Transverse colon (tissue), 4 donors: Measurements from ENCODE around the gene SHMT2. TPM values are rescaled to one million over a fixed set of nuclear protein-coding genes. Genes with fewer than 3 reads are reported as not detected.

Source experiments
- DNase-seq: peaks from one replicate; pipeline ENCODE4 v3.0.0-alpha.2; 2019
- H3K27ac ChIP-seq, 4 donors: fragments of 200-600 bp; sonication (generic); 2 replicates each; pipeline ENCODE4 v1.5.1; 2016 to 2018; ENCODE audit warnings: inconsistent platforms in 4 of 4
- H3K27me3 ChIP-seq: fragments of 200-600 bp; sonication (generic); 2 replicates; pipeline ENCODE4 v1.5.1; 2017; ENCODE audit warnings: inconsistent platforms
- H3K36me3 ChIP-seq, 4 donors: fragments of 200-600 bp; sonication (generic); 2 replicates each; pipeline ENCODE4 v1.5.1; 2017 to 2019; ENCODE audit warnings: inconsistent platforms in 4 of 4
- H3K4me1 ChIP-seq, 4 donors: fragments of 200-600 bp; sonication (generic); 2 replicates each; pipeline ENCODE4 v1.5.1; 2017 to 2020; ENCODE audit warnings: inconsistent platforms in 4 of 4
- H3K4me3 ChIP-seq, 4 donors: fragments of 200-600 bp; sonication (generic); 1 replicate in 1 of 4; 2 replicates in 3 of 4; pipeline versions ENCODE4 v1.5.1 to v1.6.1; 2017 to 2019; ENCODE audit warnings: inconsistent platforms in 4 of 4
- H3K9me3 ChIP-seq, 2 donors: fragments of 200-600 bp; sonication (generic); 2 replicates each; pipeline ENCODE4 v1.5.1; 2017 to 2019; ENCODE audit warnings: inconsistent platforms in 2 of 2
- EP300 ChIP-seq: sonication (generic); formaldehyde crosslinking; IDR thresholded peaks from one replicate; pipeline ENCODE4 v1.6.1; 2017; ENCODE audit warnings: antibody characterized with exemption, low read depth
- POLR2A ChIP-seq: fragments of 450-650 bp; IDR thresholded peaks from one replicate; pipeline ENCODE4 v1.6.1; 2016; ENCODE audit warnings: antibody characterized with exemption, mild to moderate bottlenecking, moderate library complexity
- POLR2AphosphoS5 ChIP-seq, 3 donors: sonication (generic); formaldehyde crosslinking; IDR thresholded peaks; one replicate each; pipeline ENCODE4 v1.6.1; 2016; ENCODE audit warnings: antibody characterized with exemption in 3 of 3
- WGBS, 2 donors: methylation state at CpG; one replicate each; pipeline ENCODE4 v1.1.5; 2018; ENCODE audit warnings: low coverage in 1 of 2; 5-methylcytosine and 5-hydroxymethylcytosine counted together
- in situ Hi-C, 4 donors: fragments of 200-750 bp; cut with MboI; loops; one replicate each; pipeline versions ENCODE4 v1.15.0 to v1.15.1; 2017; ENCODE audit warnings: low sequenced_read_pairs in 3 of 4, low pct_ligation_motif_present in 1 of 4, low pct_unique_long_range_greater_than_20kb in 1 of 4
- intact Hi-C: fragments of 100-400 bp; cut with DNase I; formaldehyde crosslinking; loops from one replicate; pipeline ENCODE4 v1.15.1; 2023; ENCODE audit warnings: low total_unique reads
- total RNA-seq, 4 donors: library from RNA; depleted of rRNA; stranded (reverse); fragments of >200 nt; gene quantifications; one replicate each; pipeline ENCODE4 v1.1.0, GENCODE V29; 2016
- TF ChIP-seq, protein P1 (sequence below), 5 experiments: fragments of 200-600 bp in 3 of 5; fragments of 450-650 bp in 2 of 5; sonication (generic) in 3 of 5; IDR thresholded peaks; 1 replicate in 2 of 5; 2 replicates in 3 of 5; pipeline ENCODE4 v1.5.1; 2016 to 2017; ENCODE audit warnings: antibody characterized with exemption in 5 of 5, inconsistent platforms in 3 of 5, mild to moderate bottlenecking in 2 of 5, moderate library complexity in 1 of 5

SHMT2 gene
- total RNA-seq, 4 donors from 2014 or later = 29.2 to 104 (median 33.4) TPM

GRCh38 chr12:57210926-57211692 lies 18.4 kb upstream of the SHMT2 start:
- no peaks in the 10 kb centered on the region for H3K9me3 ChIP-seq
- DNase-seq = no peak
- H3K4me3 ChIP-seq = no peak overlapping the region
- 82% methylated on average over 16 of the region's 16 CpGs; no CpG with 5 or more reads in 1 of the 2 donors for WGBS, 2 donors
- H3K27ac ChIP-seq = no peak overlapping the region
- intact Hi-C loops = no loop called here
- TF ChIP-seq EP300 (no peak), POLR2A (no peak), POLR2AphosphoS5 (IDR thresholded peaks at IDR 0.05) (no peak)
- TF ChIP-seq, protein P1, sequence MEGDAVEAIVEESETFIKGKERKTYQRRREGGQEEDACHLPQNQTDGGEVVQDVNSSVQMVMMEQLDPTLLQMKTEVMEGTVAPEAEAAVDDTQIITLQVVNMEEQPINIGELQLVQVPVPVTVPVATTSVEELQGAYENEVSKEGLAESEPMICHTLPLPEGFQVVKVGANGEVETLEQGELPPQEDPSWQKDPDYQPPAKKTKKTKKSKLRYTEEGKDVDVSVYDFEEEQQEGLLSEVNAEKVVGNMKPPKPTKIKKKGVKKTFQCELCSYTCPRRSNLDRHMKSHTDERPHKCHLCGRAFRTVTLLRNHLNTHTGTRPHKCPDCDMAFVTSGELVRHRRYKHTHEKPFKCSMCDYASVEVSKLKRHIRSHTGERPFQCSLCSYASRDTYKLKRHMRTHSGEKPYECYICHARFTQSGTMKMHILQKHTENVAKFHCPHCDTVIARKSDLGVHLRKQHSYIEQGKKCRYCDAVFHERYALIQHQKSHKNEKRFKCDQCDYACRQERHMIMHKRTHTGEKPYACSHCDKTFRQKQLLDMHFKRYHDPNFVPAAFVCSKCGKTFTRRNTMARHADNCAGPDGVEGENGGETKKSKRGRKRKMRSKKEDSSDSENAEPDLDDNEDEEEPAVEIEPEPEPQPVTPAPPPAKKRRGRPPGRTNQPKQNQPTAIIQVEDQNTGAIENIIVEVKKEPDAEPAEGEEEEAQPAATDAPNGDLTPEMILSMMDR (IDR thresholded peaks at IDR 0.05) = no peak
- H3K36me3 ChIP-seq = peaks cover 0 to 5% (median 0%) of the 10 kb centered on the region in 4 donors
- H3K4me1 ChIP-seq = peaks cover 5 to 14% (median 7%) of the 10 kb centered on the region in 4 donors
- peaks cover 18% of the 10 kb centered on the region for H3K27me3 ChIP-seq
- in situ Hi-C loops = no loop called here

DNA sequence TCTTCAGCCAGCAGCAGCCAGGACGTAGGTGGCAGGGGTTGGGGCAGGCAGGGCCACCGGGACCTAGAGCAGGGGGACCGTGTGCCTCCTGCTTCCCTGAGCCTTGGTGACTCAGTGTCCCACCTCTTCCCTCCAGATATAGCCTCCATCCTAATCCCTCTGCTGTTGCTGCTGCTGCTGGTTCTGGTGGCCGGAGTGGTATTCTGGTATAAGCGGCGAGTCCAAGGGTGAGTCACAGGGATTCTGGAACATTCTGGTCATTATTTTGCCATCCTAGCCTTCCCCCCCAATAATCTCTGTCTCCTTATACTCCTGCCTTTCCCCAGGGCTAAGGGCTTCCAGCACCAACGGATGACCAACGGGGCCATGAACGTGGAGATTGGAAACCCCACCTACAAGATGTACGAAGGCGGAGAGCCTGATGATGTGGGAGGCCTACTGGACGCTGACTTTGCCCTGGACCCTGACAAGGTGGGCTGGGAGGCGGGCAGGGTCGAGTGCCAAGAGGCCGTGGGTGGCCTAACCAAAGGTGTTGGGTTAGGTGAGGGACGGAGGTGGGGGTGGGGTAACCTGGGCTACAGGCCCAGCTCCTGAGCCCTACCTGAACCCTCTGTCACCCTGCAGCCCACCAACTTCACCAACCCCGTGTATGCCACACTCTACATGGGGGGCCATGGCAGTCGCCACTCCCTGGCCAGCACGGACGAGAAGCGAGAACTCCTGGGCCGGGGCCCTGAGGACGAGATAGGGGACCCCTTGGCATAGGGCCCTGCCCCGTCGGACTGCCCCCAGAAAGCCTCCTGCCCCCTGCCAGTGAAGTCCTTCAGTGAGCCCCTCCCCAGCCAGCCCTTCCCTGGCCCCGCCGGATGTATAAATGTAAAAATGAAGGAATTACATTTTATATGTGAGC lies 17.5 kb upstream of the SHMT2 start:
- in situ Hi-C loops (no loop called here), intact Hi-C loops (no loop called here)
- Histone ChIP-seq H3K36me3 (no peaks in the 10 kb centered on the region), H3K4me1 (peaks cover 12 to 21% (median 12%) of the 10 kb centered on the region in 4 donors), H3K27me3 (peaks cover 26% of the 10 kb centered on the region), H3K27ac (no peak overlapping the region), H3K9me3 (no peaks in the 10 kb centered on the region), H3K4me3 (no peak overlapping the region)
- DNase-seq = no peak
- 85% methylated on average over 27 of the region's 27 CpGs; no CpG with 5 or more reads in 1 of the 2 donors for WGBS, 2 donors
- TF ChIP-seq, protein P1 (IDR thresholded peaks at IDR 0.05) = no peak
- TF ChIP-seq POLR2A = no peak
- TF ChIP-seq EP300 = no peak
- no peak for TF ChIP-seq POLR2AphosphoS5 (IDR thresholded peaks at IDR 0.05)

DNA sequence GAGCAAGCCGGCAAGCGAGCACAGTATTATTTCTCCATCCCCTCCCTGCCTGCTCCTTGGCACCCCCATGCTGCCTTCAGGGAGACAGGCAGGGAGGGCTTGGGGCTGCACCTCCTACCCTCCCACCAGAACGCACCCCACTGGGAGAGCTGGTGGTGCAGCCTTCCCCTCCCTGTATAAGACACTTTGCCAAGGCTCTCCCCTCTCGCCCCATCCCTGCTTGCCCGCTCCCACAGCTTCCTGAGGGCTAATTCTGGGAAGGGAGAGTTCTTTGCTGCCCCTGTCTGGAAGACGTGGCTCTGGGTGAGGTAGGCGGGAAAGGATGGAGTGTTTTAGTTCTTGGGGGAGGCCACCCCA lies 16.8 kb upstream of the SHMT2 start:
- WGBS, 2 donors = 86% methylated on average over 7 of the region's 7 CpGs; no CpG with 5 or more reads in 1 of the 2 donors
- Histone ChIP-seq H3K27me3 (peaks cover 32% of the 10 kb centered on the region), H3K27ac (peak overlapping the region in 1 of 4 donors; percentile 8), H3K36me3 (no peaks in the 10 kb centered on the region), H3K9me3 (no peaks in the 10 kb centered on the region), H3K4me3 (no peak overlapping the region), H3K4me1 (peaks cover 16 to 27% (median 18%) of the 10 kb centered on the region in 4 donors)
- DNase-seq = no peak
- TF ChIP-seq POLR2AphosphoS5 (IDR thresholded peaks at IDR 0.05) = no peak
- in situ Hi-C loops = no loop called here
- intact Hi-C loops = loop anchor here (1.0 kb wide), 1 partner anchor 27 kb away; no protein-coding TSS in a partner anchor

DNA sequence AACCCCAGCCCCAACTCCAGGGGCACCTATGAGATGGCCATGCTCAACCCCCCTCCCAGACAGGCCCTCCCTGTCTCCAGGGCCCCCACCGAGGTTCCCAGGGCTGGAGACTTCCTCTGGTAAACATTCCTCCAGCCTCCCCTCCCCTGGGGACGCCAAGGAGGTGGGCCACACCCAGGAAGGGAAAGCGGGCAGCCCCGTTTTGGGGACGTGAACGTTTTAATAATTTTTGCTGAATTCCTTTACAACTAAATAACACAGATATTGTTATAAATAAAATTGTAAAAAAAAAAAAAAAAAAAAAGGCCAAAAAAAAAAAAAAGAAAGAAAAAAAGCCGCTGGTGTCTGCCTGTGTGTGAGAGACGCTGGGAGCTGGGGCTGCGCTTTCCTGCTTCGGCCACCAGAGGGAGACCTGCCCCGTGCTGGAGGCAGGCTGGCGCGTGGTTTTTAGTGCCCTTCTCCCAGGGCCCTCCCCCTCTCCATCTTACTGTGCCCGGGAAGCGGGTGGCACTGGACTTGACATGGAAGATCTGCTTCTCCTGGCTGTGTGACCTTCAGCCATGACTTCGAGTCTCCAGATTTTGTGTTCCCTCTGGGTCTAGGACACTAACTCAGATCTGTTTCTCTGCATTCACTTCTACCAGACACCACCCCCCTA lies 16.3 kb upstream of the SHMT2 start:
- H3K27me3 ChIP-seq = peaks cover 37% of the 10 kb centered on the region
- DNase-seq = peak; percentile 88
- H3K9me3 ChIP-seq = no peaks in the 10 kb centered on the region
- no peak overlapping the region for H3K4me3 ChIP-seq
- no peak for TF ChIP-seq POLR2AphosphoS5 (IDR thresholded peaks at IDR 0.05)
- TF ChIP-seq, protein P1 (IDR thresholded peaks at IDR 0.05) = peak; percentile 92 to 95 (median 93)
- H3K36me3 ChIP-seq = no peaks in the 10 kb centered on the region
- WGBS, 2 donors = 2 to 11% methylated on average over 11 to 16 of the region's 16 CpGs
- peaks cover 16 to 27% (median 18%) of the 10 kb centered on the region in 4 donors for H3K4me1 ChIP-seq
- in situ Hi-C loops = no loop called here
- intact Hi-C loops = loop anchor here (1.0 kb wide), 1 partner anchor 26 kb away; no protein-coding TSS in a partner anchor
- H3K27ac ChIP-seq = peak overlapping the region in 1 of 4 donors; percentile 8
